HCT116 (cell line): ENCODE measurements around the gene FAM180A.

Source experiments
- EGR1 ChIP-seq: IDR thresholded peaks from 2 replicates; pipeline ENCODE4 v1.6.1; 2012; ENCODE audit warnings: low read depth
- EZH2 ChIP-seq: fragments of 200-600 bp; sonication (generic); IDR thresholded peaks from 2 replicates; pipeline ENCODE4 v1.6.1; 2017; ENCODE audit warnings: antibody characterized with exemption, mixed run types
- MAX ChIP-seq: IDR thresholded peaks from 2 replicates; pipeline ENCODE4 v1.6.1; 2012
- POLR2A ChIP-seq: IDR thresholded peaks from 2 replicates; pipeline ENCODE4 v1.7.0; 2011; ENCODE audit warnings: borderline replicate concordance; ENCODE audit not compliant: insufficient read depth, insufficient read length; ENCODE audit errors: extremely low read depth
- RAD21 ChIP-seq: IDR thresholded peaks from 2 replicates; pipeline ENCODE4 v1.6.1; 2012; ENCODE audit warnings: low read depth, mild to moderate bottlenecking
- SRF ChIP-seq: IDR thresholded peaks from 2 replicates; pipeline ENCODE4 v1.6.1; 2012; ENCODE audit warnings: low read depth
- TF ChIP-seq, protein P1 (sequence below), 3 experiments: fragments of 200-600 bp in 1 of 3; sonication (generic) in 1 of 3; IDR thresholded peaks in 2 of 3; conservative IDR thresholded peaks in 1 of 3; 2 replicates each; pipeline ENCODE4 v1.5.1; 2012 to 2017; ENCODE audit warnings: low read depth in 2 of 3, low read length in 2 of 3, antibody characterized with exemption in 1 of 3, borderline replicate concordance in 1 of 3, control low read depth in 1 of 3, mild to moderate bottlenecking in 1 of 3, mixed read lengths in 1 of 3, mixed run types in 1 of 3, moderate library complexity in 1 of 3; ENCODE audit not compliant: insufficient read depth in 1 of 3
- TF ChIP-seq, protein P2 (sequence below): IDR thresholded peaks from 2 replicates; pipeline ENCODE4 v1.6.1; 2012
- TF ChIP-seq, protein P3 (sequence below): IDR thresholded peaks from 2 replicates; pipeline ENCODE4 v1.6.1; 2012; ENCODE audit warnings: low read depth

- TF ChIP-seq SRF = no peak
- TF ChIP-seq, protein P1, sequence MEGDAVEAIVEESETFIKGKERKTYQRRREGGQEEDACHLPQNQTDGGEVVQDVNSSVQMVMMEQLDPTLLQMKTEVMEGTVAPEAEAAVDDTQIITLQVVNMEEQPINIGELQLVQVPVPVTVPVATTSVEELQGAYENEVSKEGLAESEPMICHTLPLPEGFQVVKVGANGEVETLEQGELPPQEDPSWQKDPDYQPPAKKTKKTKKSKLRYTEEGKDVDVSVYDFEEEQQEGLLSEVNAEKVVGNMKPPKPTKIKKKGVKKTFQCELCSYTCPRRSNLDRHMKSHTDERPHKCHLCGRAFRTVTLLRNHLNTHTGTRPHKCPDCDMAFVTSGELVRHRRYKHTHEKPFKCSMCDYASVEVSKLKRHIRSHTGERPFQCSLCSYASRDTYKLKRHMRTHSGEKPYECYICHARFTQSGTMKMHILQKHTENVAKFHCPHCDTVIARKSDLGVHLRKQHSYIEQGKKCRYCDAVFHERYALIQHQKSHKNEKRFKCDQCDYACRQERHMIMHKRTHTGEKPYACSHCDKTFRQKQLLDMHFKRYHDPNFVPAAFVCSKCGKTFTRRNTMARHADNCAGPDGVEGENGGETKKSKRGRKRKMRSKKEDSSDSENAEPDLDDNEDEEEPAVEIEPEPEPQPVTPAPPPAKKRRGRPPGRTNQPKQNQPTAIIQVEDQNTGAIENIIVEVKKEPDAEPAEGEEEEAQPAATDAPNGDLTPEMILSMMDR (IDR thresholded peaks at IDR 0.05 in 2 of 3, conservative IDR thresholded peaks at IDR 0.05 in 1 of 3; ENCODE audit: borderline replicate concordance in 1 of 3, insufficient read depth in 1 of 3, low read depth in 2 of 3, low read length in 2 of 3) = no peak
- no peak for TF ChIP-seq EZH2
- TF ChIP-seq, protein P2, sequence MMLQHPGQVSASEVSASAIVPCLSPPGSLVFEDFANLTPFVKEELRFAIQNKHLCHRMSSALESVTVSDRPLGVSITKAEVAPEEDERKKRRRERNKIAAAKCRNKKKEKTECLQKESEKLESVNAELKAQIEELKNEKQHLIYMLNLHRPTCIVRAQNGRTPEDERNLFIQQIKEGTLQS = no peak
- TF ChIP-seq POLR2A = no peak
- no peak for TF ChIP-seq MAX
- no peak for TF ChIP-seq EGR1
- no peak for TF ChIP-seq RAD21
- TF ChIP-seq, protein P3, sequence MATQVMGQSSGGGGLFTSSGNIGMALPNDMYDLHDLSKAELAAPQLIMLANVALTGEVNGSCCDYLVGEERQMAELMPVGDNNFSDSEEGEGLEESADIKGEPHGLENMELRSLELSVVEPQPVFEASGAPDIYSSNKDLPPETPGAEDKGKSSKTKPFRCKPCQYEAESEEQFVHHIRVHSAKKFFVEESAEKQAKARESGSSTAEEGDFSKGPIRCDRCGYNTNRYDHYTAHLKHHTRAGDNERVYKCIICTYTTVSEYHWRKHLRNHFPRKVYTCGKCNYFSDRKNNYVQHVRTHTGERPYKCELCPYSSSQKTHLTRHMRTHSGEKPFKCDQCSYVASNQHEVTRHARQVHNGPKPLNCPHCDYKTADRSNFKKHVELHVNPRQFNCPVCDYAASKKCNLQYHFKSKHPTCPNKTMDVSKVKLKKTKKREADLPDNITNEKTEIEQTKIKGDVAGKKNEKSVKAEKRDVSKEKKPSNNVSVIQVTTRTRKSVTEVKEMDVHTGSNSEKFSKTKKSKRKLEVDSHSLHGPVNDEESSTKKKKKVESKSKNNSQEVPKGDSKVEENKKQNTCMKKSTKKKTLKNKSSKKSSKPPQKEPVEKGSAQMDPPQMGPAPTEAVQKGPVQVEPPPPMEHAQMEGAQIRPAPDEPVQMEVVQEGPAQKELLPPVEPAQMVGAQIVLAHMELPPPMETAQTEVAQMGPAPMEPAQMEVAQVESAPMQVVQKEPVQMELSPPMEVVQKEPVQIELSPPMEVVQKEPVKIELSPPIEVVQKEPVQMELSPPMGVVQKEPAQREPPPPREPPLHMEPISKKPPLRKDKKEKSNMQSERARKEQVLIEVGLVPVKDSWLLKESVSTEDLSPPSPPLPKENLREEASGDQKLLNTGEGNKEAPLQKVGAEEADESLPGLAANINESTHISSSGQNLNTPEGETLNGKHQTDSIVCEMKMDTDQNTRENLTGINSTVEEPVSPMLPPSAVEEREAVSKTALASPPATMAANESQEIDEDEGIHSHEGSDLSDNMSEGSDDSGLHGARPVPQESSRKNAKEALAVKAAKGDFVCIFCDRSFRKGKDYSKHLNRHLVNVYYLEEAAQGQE = no peak
Measured at GRCh38 chr7:135769005-135769802, 20.6 kb upstream of the FAM180A start.
